Frontal cortex (tissue), 4 donors: ENCODE data around the gene ALOX15. TPM values are rescaled to one million over a fixed set of nuclear protein-coding genes. Genes with fewer than 3 reads are reported as not detected.

Source experiments
- DNase-seq, 2 donors: peaks; one replicate each; pipeline ENCODE4 v3.0.0; 2012; ENCODE audit warnings: low spot score in 2 of 2
- FAIRE-seq: peaks from 2 replicates; lab custom pipeline; 2012; peaks lifted over from hg19 to GRCh38; lab: Jason Lieb, UNC
- small RNA-seq: library from RNA; depleted of rRNA; stranded (forward); fragments of <200 nt; gene quantifications from one replicate; pipeline ENCODE3, GENCODE V24; 2014
- total RNA-seq: library from RNA; depleted of rRNA; stranded (reverse); fragments of >200 nt; gene quantifications from one replicate; pipeline ENCODE4 v1.2.3, GENCODE V29; 2014
- donor health status: control.
- donor health status: control.
- donor health status: control.

The ALOX15 gene
- total RNA-seq, 1 donor from 2014 or later: not detected

DNA sequence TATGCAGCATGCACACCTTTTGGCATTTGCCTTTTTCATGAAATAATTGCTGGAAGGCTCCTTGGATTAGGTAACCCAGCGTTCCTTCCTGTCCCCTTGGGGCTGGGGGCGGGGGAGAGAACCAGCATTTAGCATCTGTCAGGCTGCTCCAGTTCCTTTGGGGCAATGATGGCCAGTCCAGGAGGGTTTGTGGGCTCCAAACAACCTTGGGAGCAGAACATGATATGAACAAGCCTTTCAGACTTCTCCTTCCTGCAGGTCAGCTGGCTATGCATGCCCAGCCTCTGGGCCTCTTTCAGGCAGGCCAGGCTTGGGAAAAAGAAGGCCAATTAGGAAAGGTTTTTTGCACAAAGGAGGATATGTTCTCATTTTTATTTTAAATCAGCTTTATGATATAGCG is 58.3 kb downstream of the ALOX15 start:
- FAIRE-seq (no peak), DNase-seq (no peak)

DNA sequence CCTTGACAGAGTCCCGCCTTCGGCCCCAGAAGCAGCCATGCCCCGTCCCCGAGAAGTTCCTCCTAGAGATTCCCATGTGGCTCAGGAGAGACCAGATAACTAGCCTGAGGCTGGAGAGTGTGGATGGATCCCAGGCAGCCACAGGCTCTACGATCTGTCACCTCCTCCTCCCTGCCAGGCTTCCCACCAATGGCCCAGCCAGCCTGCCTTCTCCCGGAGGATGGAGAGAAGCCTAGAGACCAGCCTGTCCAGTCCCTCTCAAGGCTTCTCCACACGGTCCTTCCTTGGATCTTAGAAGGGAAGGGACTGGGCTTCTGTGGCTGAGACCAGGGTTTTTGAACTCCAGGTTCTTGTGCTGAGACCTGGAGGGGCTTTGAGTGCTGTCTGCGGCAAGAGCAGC is 58.8 kb downstream of the ALOX15 start:
- no peak for FAIRE-seq
- DNase-seq: no peak

DNA sequence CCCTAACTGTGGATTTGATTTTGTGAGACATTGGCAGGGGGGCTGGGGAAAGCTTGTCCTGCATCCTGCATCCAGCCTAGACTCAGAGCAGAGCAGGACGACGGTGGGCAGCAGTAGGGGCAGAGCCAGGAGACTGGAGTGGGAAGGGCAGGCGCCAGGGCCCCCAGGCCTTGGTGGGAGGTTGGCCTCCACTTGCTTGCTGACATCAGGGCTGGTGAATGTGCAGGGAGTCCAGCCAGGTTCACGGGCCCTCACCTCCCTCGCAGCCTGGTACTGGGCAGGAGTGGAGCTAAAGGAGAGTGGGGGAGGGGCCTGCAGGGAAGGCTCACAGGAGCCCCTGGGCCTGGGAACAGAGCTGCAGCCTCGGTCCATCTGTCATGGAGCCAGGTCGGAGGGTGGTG is 59.4 kb downstream of the ALOX15 start:
- no peak for FAIRE-seq
- no peak for DNase-seq

Small RNAs within 50 kb of the gene (small RNA-seq; reads per million reads assigned to genes)
- gene RNU6-955P: not detected

Other genes starting within 250 kb of the ALOX15 start
- 0.41 TPM for gene SPNS3, start 207.7 kb downstream of the ALOX15 start, total RNA-seq
- gene SPNS2, start 142.8 kb downstream of the ALOX15 start, total RNA-seq: 11.0 TPM
- 30.2 TPM for gene MYBBP1A, start 86.3 kb downstream of the ALOX15 start, total RNA-seq
- not detected for gene GGT6, start 81.1 kb downstream of the ALOX15 start, total RNA-seq
- 4.1 TPM for gene SMTNL2, start 57.1 kb downstream of the ALOX15 start, total RNA-seq
- 24.5 TPM for gene PELP1, start 62.5 kb upstream of the ALOX15 start, total RNA-seq
- 16.3 TPM for gene ARRB2, start 69.0 kb upstream of the ALOX15 start, total RNA-seq
- 6.1 TPM for gene MED11, start 89.8 kb upstream of the ALOX15 start, total RNA-seq
- gene ZMYND15, start 98.2 kb upstream of the ALOX15 start, total RNA-seq: not detected
- under 0.01 TPM for gene CXCL16, start 98.2 kb upstream of the ALOX15 start, total RNA-seq
- not detected for gene TM4SF5, start 130.2 kb upstream of the ALOX15 start, total RNA-seq
- gene VMO1, start 144.7 kb upstream of the ALOX15 start, total RNA-seq: 1.2 TPM
- gene GLTPD2, start 147.3 kb upstream of the ALOX15 start, total RNA-seq: not detected
- 73.4 TPM for gene PSMB6, start 154.5 kb upstream of the ALOX15 start, total RNA-seq
- gene PLD2, start 165.5 kb upstream of the ALOX15 start, total RNA-seq: 8.6 TPM
- 15.9 TPM for gene MINK1, start 191.7 kb upstream of the ALOX15 start, total RNA-seq